ENCODE data around the gene PLA2G4F. TPM values are rescaled to one million over a fixed set of nuclear protein-coding genes. Genes with fewer than 3 reads are reported as not detected.

Gene PLA2G4F
- total RNA-seq, 1 experiment from 2014 or later: 0.05 TPM

DNA sequence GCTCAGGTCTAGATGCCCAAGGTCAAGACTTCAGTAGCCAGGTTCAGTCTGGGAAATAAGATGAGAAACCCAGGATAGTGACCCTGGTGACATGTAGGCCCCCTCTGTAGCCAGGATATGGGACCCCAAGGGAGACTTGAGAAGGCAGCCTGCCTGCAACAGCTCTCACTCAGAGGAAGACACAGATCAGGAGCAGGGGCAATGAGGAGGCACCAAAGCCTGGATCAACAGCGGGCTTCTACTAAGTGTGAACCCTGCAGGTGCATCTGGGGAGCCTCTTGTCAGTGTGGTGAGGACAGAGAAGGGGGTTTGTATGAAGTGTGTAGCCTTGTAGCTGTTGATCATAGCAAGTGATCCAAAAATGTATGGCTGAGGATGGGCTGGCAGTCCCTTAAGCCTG lies 25.4 kb downstream of the PLA2G4F start:
- ChIA-PET RAD21 (ENCODE audit: low non-redundant PET in 1 of 2, low total read pairs in 2 of 2, uncharacterized antibody in 2 of 2, unreplicated experiment in 2 of 2) (no interaction called here), POLR2A (no interaction called here), CTCF (interaction anchor here (1.0 to 1.3 kb wide), 2 partner anchors 46 to 64 kb away, joined by 3 read pairs; no protein-coding TSS in a partner anchor)
- no peaks in the 10 kb centered on the region for H3K9me2 ChIP-seq (ENCODE audit: insufficient read depth)
- TF ChIP-seq CBX3 (IDR thresholded peaks at IDR 0.05; ENCODE audit: low read depth) (no peak), EZH2phosphoT487 (IDR thresholded peaks at IDR 0.05; ENCODE audit: borderline replicate concordance) (no peak), ELF1 (IDR thresholded peaks at IDR 0.05; ENCODE audit: borderline replicate concordance, low read depth) (no peak), ZFX (IDR thresholded peaks at IDR 0.05) (no peak), YY1 (IDR thresholded peaks at IDR 0.05; ENCODE audit: extremely low read depth, insufficient replicate concordance, low read depth, low read length) (no peak), SRF (IDR thresholded peaks at IDR 0.05; ENCODE audit: low read depth) (no peak), FOSL1 (IDR thresholded peaks at IDR 0.05; ENCODE audit: low read depth) (no peak), SP1 (IDR thresholded peaks at IDR 0.05; ENCODE audit: low read depth) (no peak), POLR2AphosphoS5 (IDR thresholded peaks at IDR 0.05; ENCODE audit: low read depth, low read length) (no peak), JUND (IDR thresholded peaks at IDR 0.05) (no peak), EZH2 (IDR thresholded peaks at IDR 0.05) (no peak)
- TF ChIP-seq, protein P1, sequence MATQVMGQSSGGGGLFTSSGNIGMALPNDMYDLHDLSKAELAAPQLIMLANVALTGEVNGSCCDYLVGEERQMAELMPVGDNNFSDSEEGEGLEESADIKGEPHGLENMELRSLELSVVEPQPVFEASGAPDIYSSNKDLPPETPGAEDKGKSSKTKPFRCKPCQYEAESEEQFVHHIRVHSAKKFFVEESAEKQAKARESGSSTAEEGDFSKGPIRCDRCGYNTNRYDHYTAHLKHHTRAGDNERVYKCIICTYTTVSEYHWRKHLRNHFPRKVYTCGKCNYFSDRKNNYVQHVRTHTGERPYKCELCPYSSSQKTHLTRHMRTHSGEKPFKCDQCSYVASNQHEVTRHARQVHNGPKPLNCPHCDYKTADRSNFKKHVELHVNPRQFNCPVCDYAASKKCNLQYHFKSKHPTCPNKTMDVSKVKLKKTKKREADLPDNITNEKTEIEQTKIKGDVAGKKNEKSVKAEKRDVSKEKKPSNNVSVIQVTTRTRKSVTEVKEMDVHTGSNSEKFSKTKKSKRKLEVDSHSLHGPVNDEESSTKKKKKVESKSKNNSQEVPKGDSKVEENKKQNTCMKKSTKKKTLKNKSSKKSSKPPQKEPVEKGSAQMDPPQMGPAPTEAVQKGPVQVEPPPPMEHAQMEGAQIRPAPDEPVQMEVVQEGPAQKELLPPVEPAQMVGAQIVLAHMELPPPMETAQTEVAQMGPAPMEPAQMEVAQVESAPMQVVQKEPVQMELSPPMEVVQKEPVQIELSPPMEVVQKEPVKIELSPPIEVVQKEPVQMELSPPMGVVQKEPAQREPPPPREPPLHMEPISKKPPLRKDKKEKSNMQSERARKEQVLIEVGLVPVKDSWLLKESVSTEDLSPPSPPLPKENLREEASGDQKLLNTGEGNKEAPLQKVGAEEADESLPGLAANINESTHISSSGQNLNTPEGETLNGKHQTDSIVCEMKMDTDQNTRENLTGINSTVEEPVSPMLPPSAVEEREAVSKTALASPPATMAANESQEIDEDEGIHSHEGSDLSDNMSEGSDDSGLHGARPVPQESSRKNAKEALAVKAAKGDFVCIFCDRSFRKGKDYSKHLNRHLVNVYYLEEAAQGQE (IDR thresholded peaks at IDR 0.05; ENCODE audit: low read depth): no peak
- TF ChIP-seq, protein P2, sequence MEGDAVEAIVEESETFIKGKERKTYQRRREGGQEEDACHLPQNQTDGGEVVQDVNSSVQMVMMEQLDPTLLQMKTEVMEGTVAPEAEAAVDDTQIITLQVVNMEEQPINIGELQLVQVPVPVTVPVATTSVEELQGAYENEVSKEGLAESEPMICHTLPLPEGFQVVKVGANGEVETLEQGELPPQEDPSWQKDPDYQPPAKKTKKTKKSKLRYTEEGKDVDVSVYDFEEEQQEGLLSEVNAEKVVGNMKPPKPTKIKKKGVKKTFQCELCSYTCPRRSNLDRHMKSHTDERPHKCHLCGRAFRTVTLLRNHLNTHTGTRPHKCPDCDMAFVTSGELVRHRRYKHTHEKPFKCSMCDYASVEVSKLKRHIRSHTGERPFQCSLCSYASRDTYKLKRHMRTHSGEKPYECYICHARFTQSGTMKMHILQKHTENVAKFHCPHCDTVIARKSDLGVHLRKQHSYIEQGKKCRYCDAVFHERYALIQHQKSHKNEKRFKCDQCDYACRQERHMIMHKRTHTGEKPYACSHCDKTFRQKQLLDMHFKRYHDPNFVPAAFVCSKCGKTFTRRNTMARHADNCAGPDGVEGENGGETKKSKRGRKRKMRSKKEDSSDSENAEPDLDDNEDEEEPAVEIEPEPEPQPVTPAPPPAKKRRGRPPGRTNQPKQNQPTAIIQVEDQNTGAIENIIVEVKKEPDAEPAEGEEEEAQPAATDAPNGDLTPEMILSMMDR (IDR thresholded peaks at IDR 0.05 in 2 of 3, conservative IDR thresholded peaks at IDR 0.05 in 1 of 3; ENCODE audit: borderline replicate concordance in 1 of 3, insufficient read depth in 1 of 3, low read depth in 2 of 3, low read length in 2 of 3): no peak
- TF ChIP-seq, protein P3, sequence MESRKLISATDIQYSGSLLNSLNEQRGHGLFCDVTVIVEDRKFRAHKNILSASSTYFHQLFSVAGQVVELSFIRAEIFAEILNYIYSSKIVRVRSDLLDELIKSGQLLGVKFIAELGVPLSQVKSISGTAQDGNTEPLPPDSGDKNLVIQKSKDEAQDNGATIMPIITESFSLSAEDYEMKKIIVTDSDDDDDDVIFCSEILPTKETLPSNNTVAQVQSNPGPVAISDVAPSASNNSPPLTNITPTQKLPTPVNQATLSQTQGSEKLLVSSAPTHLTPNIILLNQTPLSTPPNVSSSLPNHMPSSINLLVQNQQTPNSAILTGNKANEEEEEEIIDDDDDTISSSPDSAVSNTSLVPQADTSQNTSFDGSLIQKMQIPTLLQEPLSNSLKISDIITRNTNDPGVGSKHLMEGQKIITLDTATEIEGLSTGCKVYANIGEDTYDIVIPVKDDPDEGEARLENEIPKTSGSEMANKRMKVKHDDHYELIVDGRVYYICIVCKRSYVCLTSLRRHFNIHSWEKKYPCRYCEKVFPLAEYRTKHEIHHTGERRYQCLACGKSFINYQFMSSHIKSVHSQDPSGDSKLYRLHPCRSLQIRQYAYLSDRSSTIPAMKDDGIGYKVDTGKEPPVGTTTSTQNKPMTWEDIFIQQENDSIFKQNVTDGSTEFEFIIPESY (IDR thresholded peaks at IDR 0.05; ENCODE audit: extremely low read depth, insufficient replicate concordance, low read length): no peak
- TF ChIP-seq, protein P4, sequence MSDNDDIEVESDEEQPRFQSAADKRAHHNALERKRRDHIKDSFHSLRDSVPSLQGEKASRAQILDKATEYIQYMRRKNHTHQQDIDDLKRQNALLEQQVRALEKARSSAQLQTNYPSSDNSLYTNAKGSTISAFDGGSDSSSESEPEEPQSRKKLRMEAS (IDR thresholded peaks at IDR 0.05): no peak
- H3K79me2 ChIP-seq (ENCODE audit: insufficient read depth, low read length): no peaks in the 10 kb centered on the region
- no peak overlapping the region for H3K4me2 ChIP-seq (ENCODE audit: low read length)
- ATAC-seq (no peak), DNase-seq (ENCODE audit: low read depth, low spot score) (no peak)
- H2AFZ ChIP-seq (ENCODE audit: low read depth, low read length, poor library complexity, severe bottlenecking): no peak overlapping the region
- no peak overlapping the region for H3K27ac ChIP-seq (ENCODE audit: low read depth, low read length)
- H3K4me1 ChIP-seq (ENCODE audit: control insufficient read depth in 1 of 2, insufficient read depth in 2 of 2, low read length in 2 of 2): peaks cover 5 to 8% of the 10 kb centered on the region in 2 experiments; a peak in 3 of 4 replicates
- H4K20me1 ChIP-seq (ENCODE audit: insufficient read depth): no peaks in the 10 kb centered on the region
- intact Hi-C loops (cut with micrococcal nuclease): no loop called here
- no TSS peak for BruUV-seq (replicated peaks)
- H3K36me3 ChIP-seq (ENCODE audit: control insufficient read depth in 1 of 2, insufficient read depth in 2 of 2, low read length in 2 of 2): no peaks in the 10 kb centered on the region
- peaks cover 10% of the 10 kb centered on the region for H3K27me3 ChIP-seq (ENCODE audit: insufficient read depth, low read length)
- H3K4me3 ChIP-seq (replicated peaks in 1 of 2; ENCODE audit: low read depth in 1 of 2, low read length in 2 of 2): no peak overlapping the region
- H3K9ac ChIP-seq (ENCODE audit: low read length): no peak overlapping the region
- H3K9me3 ChIP-seq (ENCODE audit: control insufficient read depth in 1 of 2, insufficient read depth in 1 of 2, low read depth in 1 of 2, low read length in 2 of 2): no peaks in the 10 kb centered on the region

Measured in HCT116 (cell line).